ENCODE measurements around the gene CDC20B. TPM values are rescaled to one million over a fixed set of nuclear protein-coding genes. Genes with fewer than 3 reads are reported as not detected.

CDC20B gene
- total RNA-seq, 1 experiment from 2014 or later: not detected

DNA sequence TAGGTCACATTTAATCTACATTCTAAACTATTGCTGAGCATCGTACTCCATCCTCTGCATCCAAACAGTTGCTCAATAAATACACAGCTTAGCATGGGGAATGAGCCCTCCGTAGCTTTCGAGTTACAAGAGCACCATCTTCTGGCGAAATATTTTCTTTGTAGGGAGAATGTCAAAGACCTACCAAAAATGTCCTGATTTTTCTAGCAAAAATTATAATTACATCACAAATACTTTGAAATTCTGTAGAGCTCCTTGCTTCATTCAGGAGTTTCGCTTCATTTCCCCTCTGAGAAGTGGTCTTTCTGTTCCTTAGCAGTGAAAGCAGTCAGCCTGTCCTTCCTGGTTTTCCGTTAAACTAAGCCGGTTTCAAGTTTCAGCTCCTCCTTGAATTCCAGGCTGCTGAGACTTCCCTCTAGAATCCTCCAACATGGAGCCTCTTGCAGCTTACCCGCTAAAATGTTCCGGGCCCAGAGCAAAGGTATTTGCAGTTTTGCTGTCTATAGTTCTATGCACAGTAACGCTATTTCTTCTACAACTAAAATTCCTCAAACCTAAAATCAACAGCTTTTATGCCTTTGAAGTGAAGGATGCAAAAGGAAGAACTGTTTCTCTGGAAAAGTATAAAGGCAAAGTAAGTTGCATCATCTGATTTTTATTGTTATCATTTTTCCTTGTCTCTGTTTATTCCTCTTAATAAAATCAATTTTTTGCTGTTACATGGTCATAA lies 13.0 kb downstream of the CDC20B start, which contains the start of gene GPX8:
Gene GPX8, plus strand, starts transcription at position 409 of the 730 bp plus-strand sequence. Its CDS starts 22 bp downstream, at position 431.
- no peaks in the 10 kb centered on the region for H4K20me1 ChIP-seq (ENCODE audit: insufficient read depth)
- peak within 1 kb of the TSS; percentile 63 to 77 for H3K4me3 ChIP-seq (replicated peaks in 1 of 2; ENCODE audit: low read depth in 1 of 2, low read length in 2 of 2)
- H3K9me2 ChIP-seq (ENCODE audit: insufficient read depth): no peaks in the 10 kb centered on the region
- peak within 1 kb of the TSS; percentile 91 for H2AFZ ChIP-seq (ENCODE audit: low read depth, low read length, poor library complexity, severe bottlenecking)
- H3K9ac ChIP-seq (ENCODE audit: low read length): peak within 1 kb of the TSS; percentile 60
- intact Hi-C loops (cut with micrococcal nuclease): loop anchor here (1.0 kb wide), 1 partner anchor 254 kb away; no protein-coding TSS in a partner anchor
- RAD21 ChIA-PET (ENCODE audit: low non-redundant PET in 1 of 2, low total read pairs in 2 of 2, uncharacterized antibody in 2 of 2, unreplicated experiment in 2 of 2): interaction anchor here (0.7 to 1.5 kb wide), 7 partner anchors 200 to 643 kb away, joined by 3 to 10 read pairs (median 5); no protein-coding TSS in a partner anchor
- H3K27ac ChIP-seq (ENCODE audit: low read depth, low read length): peak within 1 kb of the TSS; percentile 52
- peaks cover 4 to 9% of the 10 kb centered on the region in 2 experiments; a peak in 1 of 4 replicates for H3K36me3 ChIP-seq (ENCODE audit: control insufficient read depth in 1 of 2, insufficient read depth in 2 of 2, low read length in 2 of 2)
- no peaks in the 10 kb centered on the region for H3K9me3 ChIP-seq (ENCODE audit: control insufficient read depth in 1 of 2, insufficient read depth in 1 of 2, low read depth in 1 of 2, low read length in 2 of 2)
- ATAC-seq (peak; percentile 91), DNase-seq (ENCODE audit: low read depth, low spot score) (peak; percentile 77)
- peaks cover 6% of the 10 kb centered on the region; the same call in 1 of the 2 replicates for H3K79me2 ChIP-seq (ENCODE audit: insufficient read depth, low read length)
- no TSS peak for BruUV-seq (replicated peaks)
- POLR2A ChIA-PET: interaction anchor here (0.8 to 1.3 kb wide), 3 partner anchors 13 to 293 kb away, joined by 3 to 12 read pairs (median 3); partner anchors contain the start of gene CDC20B
- peak within 1 kb of the TSS; percentile 68 for H3K4me2 ChIP-seq (ENCODE audit: low read length)
- peaks cover 0 to 19% of the 10 kb centered on the region in 2 experiments; a peak in 2 of 4 replicates for H3K4me1 ChIP-seq (ENCODE audit: control insufficient read depth in 1 of 2, insufficient read depth in 2 of 2, low read length in 2 of 2)
- CTCF ChIA-PET: interaction anchor here (0.7 to 3.1 kb wide), 30 partner anchors 9 to 931 kb away, joined by 3 to 139 read pairs (median 4); partner anchors contain the start of gene CDC20B
- no peaks in the 10 kb centered on the region for H3K27me3 ChIP-seq (ENCODE audit: insufficient read depth, low read length)
- TF ChIP-seq JUND (IDR thresholded peaks at IDR 0.05): no peak
- no peak for TF ChIP-seq ZBTB33 (IDR thresholded peaks at IDR 0.05; ENCODE audit: extremely low read depth, insufficient replicate concordance, low read length)
- TF ChIP-seq ZFX (IDR thresholded peaks at IDR 0.05): no peak
- TF ChIP-seq POLR2AphosphoS5 (IDR thresholded peaks at IDR 0.05; ENCODE audit: low read depth, low read length): peak; percentile 81
- no peak for TF ChIP-seq EZH2phosphoT487 (IDR thresholded peaks at IDR 0.05; ENCODE audit: borderline replicate concordance)
- TF ChIP-seq EGR1 (IDR thresholded peaks at IDR 0.05; ENCODE audit: low read depth): no peak
- TF ChIP-seq CBX3 (IDR thresholded peaks at IDR 0.05; ENCODE audit: low read depth): no peak
- TF ChIP-seq ATF3 (IDR thresholded peaks at IDR 0.05): no peak
- TF ChIP-seq RAD21 (IDR thresholded peaks at IDR 0.05; ENCODE audit: low read depth): peak; percentile 90
- TF ChIP-seq SIN3A (IDR thresholded peaks at IDR 0.05; ENCODE audit: low read depth): no peak
- no peak for TF ChIP-seq TCF7L2 (IDR thresholded peaks at IDR 0.05; ENCODE audit: borderline replicate concordance, extremely low read depth, insufficient read depth, insufficient read length)
- no peak for TF ChIP-seq SP1 (IDR thresholded peaks at IDR 0.05; ENCODE audit: low read depth)
- TF ChIP-seq POLR2A (IDR thresholded peaks at IDR 0.05; ENCODE audit: borderline replicate concordance, extremely low read depth, insufficient read depth, insufficient read length): peak; percentile 80
- no peak; the same call in 1 of the 2 replicates for TF ChIP-seq SRF (IDR thresholded peaks at IDR 0.05; ENCODE audit: low read depth)
- TF ChIP-seq, protein P1, sequence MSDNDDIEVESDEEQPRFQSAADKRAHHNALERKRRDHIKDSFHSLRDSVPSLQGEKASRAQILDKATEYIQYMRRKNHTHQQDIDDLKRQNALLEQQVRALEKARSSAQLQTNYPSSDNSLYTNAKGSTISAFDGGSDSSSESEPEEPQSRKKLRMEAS (IDR thresholded peaks at IDR 0.05): peak; percentile 29; the same call in 1 of the 2 replicates
- no peak; the same call in 1 of the 2 replicates for TF ChIP-seq FOSL1 (IDR thresholded peaks at IDR 0.05; ENCODE audit: low read depth)
- peak; percentile 77 for TF ChIP-seq CEBPB (IDR thresholded peaks at IDR 0.05; ENCODE audit: low read depth)
- no peak for TF ChIP-seq EZH2 (IDR thresholded peaks at IDR 0.05)
- peak; percentile 44 to 83 (median 81); a peak in 5 of 6 replicates for TF ChIP-seq CTCF (IDR thresholded peaks at IDR 0.05 in 2 of 3, conservative IDR thresholded peaks at IDR 0.05 in 1 of 3; ENCODE audit: borderline replicate concordance in 1 of 3, insufficient read depth in 1 of 3, low read depth in 2 of 3, low read length in 2 of 3)
- no peak for TF ChIP-seq ZNF274 (IDR thresholded peaks at IDR 0.05; ENCODE audit: low read depth, low read length)
